LNCAP (cell line): Measurements from ENCODE around the gene CDC14A.

ENCODE experiments used
- TF ChIP-seq, protein P1 (sequence below): fragments of 450-650 bp; IDR thresholded peaks from 2 replicates; pipeline ENCODE4 v1.5.1; 2017; ENCODE audit warnings: mild to moderate bottlenecking

Gene CDC14A

DNA sequence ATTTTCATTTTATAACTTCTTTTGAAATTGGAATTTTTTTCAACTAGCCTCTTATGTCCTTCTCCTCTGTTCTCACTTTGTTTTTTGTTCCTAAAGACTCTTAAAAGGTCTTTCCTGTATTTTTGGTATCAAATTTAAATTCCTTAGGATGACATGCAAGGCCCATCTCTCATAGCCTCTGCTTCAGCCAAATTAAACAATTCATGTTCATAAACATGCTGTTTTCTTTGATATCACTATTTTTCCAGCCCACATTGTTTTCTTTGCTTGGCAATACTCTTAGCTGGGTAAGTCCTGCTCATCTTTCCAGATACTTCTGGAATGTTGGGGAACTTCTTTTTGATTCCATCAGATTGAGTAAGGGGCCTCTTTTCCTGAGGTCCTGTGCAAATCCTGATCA is 129.9 kb downstream of the CDC14A start:
- TF ChIP-seq, protein P1, sequence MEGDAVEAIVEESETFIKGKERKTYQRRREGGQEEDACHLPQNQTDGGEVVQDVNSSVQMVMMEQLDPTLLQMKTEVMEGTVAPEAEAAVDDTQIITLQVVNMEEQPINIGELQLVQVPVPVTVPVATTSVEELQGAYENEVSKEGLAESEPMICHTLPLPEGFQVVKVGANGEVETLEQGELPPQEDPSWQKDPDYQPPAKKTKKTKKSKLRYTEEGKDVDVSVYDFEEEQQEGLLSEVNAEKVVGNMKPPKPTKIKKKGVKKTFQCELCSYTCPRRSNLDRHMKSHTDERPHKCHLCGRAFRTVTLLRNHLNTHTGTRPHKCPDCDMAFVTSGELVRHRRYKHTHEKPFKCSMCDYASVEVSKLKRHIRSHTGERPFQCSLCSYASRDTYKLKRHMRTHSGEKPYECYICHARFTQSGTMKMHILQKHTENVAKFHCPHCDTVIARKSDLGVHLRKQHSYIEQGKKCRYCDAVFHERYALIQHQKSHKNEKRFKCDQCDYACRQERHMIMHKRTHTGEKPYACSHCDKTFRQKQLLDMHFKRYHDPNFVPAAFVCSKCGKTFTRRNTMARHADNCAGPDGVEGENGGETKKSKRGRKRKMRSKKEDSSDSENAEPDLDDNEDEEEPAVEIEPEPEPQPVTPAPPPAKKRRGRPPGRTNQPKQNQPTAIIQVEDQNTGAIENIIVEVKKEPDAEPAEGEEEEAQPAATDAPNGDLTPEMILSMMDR: no peak

DNA sequence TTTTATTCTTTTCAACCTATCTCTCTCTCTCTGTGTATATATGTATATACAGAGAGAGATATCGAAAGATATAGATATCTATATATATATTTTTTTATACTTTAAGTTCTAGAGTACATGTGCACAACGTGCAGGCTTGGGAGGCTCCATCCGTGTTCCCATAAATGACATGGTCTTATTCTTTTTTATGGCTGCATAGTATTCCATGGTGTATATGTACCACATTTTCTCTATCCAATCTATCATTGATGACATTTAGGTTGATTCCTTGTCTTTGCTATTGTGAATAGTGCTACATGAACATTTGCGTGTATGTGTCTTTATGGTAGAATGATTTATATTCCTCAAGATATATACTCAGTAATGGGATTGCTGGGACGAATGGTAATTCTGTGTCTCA is 130.4 kb downstream of the CDC14A start:
- TF ChIP-seq, protein P1: no peak

DNA sequence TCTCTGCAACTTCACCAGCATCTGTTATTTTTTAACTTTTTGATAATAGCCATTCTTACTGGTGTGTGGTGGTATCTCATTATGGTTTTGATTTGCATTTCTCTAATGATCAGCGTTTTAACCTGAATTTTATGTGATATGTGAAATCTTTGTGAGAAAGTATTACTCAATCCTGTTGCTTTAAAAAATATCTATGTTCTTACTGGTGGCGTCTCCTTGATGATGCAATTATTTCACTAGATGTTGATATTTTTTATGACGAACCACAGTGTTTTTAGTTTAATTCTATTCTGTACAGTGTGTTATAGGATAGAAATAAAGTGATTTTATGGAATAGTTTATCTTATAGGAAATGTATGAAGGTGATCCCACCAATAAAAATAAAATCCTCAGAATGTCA is 130.9 kb downstream of the CDC14A start:
- TF ChIP-seq, protein P1: no peak

DNA sequence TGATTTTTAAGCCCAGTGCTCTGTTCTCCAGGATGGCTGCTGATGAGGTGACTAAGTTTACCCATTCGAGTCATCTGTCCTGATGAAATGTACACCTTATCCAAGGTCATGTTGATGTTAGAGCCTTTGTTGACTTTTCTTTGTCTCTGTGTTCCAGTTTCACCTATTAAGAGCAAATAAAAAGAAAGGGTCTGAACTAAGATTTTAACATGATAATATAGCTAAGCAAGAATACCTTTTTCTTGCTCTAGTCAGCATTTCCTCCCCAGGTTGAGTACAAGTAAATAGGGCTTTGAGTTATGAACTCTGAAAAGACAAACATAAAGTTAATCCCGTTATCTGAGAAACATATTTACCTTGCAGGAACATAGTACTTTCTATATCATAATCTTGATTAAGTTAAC is 133.6 kb downstream of the CDC14A start:
- TF ChIP-seq, protein P1: no peak

DNA sequence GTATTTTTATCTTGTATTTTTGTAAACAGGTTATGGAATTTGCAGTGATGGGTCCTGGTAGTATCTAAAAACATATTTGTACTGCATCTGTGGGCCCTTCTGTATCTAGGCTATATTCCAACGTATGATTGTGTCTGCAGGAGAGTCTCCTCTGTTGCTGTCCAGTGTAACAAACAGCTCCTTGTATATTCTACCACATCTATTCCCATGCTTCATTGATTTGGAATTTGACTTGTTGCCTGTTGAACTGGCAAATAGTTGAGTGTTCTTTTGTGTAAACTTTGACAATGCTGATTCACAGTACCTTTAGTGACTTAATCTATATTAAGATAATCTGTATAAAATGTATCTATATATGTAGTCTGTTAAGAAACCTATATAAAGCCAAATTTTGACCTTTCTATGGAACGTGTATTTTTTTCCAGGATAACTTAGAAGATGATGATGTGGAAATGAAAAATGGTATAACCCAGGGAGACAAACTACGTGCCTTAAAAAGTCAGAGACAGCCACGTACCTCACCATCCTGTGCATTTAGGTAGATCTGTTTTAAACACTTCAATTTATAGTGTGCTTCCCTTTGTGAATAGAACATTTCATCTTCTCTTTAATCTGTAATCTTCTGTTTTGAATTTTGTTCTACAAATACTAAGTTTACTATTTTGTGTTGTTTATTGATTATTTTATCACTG is 142.2 kb downstream of the CDC14A start:
- TF ChIP-seq, protein P1: no peak

DNA sequence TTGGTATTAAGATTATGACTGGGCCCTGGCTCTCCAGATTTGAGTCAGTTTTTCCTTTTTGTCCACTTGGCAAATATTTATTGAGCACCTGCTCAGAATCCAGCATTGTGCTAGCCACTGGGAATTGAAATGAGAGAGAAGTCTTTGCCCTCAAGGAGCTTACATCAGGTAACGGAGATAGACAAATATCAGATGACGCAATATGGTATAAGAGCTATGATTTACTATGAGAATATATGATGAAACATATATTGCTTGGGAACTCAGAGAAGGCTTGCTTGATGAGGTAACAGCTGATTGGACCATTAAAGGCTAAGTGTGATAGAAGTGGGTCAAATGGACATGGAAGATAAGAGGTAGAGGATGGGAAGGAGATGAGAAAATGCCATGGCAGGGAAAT is 144.6 kb downstream of the CDC14A start:
- TF ChIP-seq, protein P1: no peak

DNA sequence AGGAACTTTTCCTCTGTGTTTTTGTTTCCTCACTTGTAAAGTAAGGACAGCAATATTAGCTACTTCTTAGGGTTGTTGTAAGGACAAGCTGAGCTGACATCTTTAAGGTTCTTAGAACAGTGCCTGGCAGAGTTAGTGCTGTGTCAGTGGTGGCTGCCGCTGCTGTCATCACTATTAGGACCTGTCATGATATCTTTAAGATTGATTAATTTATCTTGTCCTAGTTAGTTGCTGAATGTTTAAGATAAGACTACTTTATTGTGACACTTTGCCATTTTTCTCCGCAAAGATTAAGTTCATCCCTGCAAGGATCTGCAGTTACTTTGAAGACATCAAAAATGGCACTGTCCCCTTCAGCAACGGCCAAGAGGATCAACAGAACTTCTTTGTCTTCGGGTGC is 145.5 kb downstream of the CDC14A start:
- TF ChIP-seq, protein P1: no peak

DNA sequence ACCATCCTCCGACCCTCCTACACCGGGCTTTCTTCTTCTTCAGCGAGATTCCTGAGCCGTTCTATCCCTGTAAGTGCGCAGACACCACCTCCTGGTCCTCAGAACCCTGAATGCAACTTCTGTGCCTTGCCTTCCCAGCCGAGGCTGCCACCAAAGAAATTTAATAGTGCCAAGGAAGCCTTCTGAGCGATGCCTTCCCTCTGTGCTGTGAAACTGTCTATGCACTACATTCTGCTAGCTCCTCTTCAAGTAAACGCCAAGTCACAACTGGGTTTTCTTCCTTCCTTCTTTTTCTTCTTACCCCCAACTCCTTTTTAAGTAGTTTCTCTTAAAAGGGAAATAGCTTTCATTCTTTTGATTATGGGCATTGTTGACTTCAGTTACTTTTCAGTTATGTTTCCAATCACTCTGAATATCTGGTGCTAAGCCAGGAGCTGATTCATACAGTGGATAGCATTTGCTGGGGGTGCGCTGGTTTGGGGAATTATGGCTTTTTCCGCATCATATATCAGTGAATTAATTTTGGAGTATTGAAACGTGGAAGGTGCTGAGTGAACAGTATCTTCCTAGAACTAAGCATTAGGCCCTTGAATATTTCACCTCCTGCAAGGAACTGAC is 147.0 kb downstream of the CDC14A start:
- TF ChIP-seq, protein P1: no peak
